Measurements from ENCODE around the gene TRERF1. TPM values are rescaled to one million over a fixed set of nuclear protein-coding genes. Genes with fewer than 3 reads are reported as not detected.

TRERF1 gene
- total RNA-seq, 1 experiment from 2014 or later = 22.3 TPM

GRCh38 chr6:42355416-42355815 is 96.3 kb downstream of the TRERF1 start (continued):
- TF ChIP-seq PREB (CRISPR knock-in tag; IDR thresholded peaks at IDR 0.05; ENCODE audit: borderline replicate concordance) (no peak), ZNF121 (CRISPR knock-in tag; IDR thresholded peaks at IDR 0.05) (no peak), ZNF219 (CRISPR knock-in tag; IDR thresholded peaks at IDR 0.05; ENCODE audit: borderline replicate concordance) (no peak), ESRRA (CRISPR knock-in tag; IDR thresholded peaks at IDR 0.05; ENCODE audit: borderline replicate concordance) (no peak), FOXK1 (CRISPR knock-in tag; IDR thresholded peaks at IDR 0.05) (no peak), ATF1 (CRISPR knock-in tag; IDR thresholded peaks at IDR 0.05) (no peak), CDX4 (CRISPR knock-in tag; IDR thresholded peaks at IDR 0.05; ENCODE audit: borderline replicate concordance) (no peak), ZNF671 (CRISPR knock-in tag; IDR thresholded peaks at IDR 0.05) (no peak), MXD4 (CRISPR knock-in tag; IDR thresholded peaks at IDR 0.05; ENCODE audit: borderline replicate concordance) (no peak)

- DNase-seq (ENCODE audit: low spot score) = no peak
- H3K4me1 Mint-ChIP-seq = peaks cover 16% of the 10 kb centered on the region
- no peak for ATAC-seq
- ChIA-PET CTCF (no interaction called here), POLR2A (no interaction called here)
- H3K27ac Mint-ChIP-seq = no peak overlapping the region
- H3K27me3 Mint-ChIP-seq (ENCODE audit: low read depth) = no peaks in the 10 kb centered on the region
- H3K9me3 Mint-ChIP-seq = no peaks in the 10 kb centered on the region
- peaks cover 4% of the 10 kb centered on the region for H3K36me3 Mint-ChIP-seq
- no peak for TF ChIP-seq FOXJ3 (CRISPR knock-in tag; IDR thresholded peaks at IDR 0.05; ENCODE audit: borderline replicate concordance)
- TF ChIP-seq CDX4 (CRISPR knock-in tag; IDR thresholded peaks at IDR 0.05; ENCODE audit: borderline replicate concordance) = no peak
- no peak for TF ChIP-seq ZNF219 (CRISPR knock-in tag; IDR thresholded peaks at IDR 0.05; ENCODE audit: borderline replicate concordance)
- no peak overlapping the region for H3K4me3 Mint-ChIP-seq
Observed at GRCh38 chr6:42354702-42355101, 97.0 kb downstream of the TRERF1 start.

GRCh38 chr6:42352856-42353564 is 98.7 kb downstream of the TRERF1 start:
- TF ChIP-seq TEAD4 (CRISPR knock-in tag; IDR thresholded peaks at IDR 0.05) (no peak), SOX15 (CRISPR knock-in tag; IDR thresholded peaks at IDR 0.05) (no peak)
- no peak overlapping the region; the same call in 1 of the 2 replicates for H3K27ac Mint-ChIP-seq
- no peak for ATAC-seq
- peaks cover 4% of the 10 kb centered on the region for H3K36me3 Mint-ChIP-seq
- peaks cover 8% of the 10 kb centered on the region for H3K4me1 Mint-ChIP-seq
- no peaks in the 10 kb centered on the region for H3K9me3 Mint-ChIP-seq
- ChIA-PET POLR2A (no interaction called here), CTCF (interaction anchor here (1.2 kb wide), 1 partner anchor 195 kb away, joined by 4 read pairs; no protein-coding TSS in a partner anchor)
- H3K27me3 Mint-ChIP-seq (ENCODE audit: low read depth) = no peaks in the 10 kb centered on the region
- DNase-seq (ENCODE audit: low spot score) = no peak
- H3K4me3 Mint-ChIP-seq = no peak overlapping the region

GRCh38 chr6:42350911-42351310 is 100.8 kb downstream of the TRERF1 start:
- H3K9me3 Mint-ChIP-seq = no peaks in the 10 kb centered on the region
- POLR2A ChIA-PET = no interaction called here
- no peaks in the 10 kb centered on the region for H3K27me3 Mint-ChIP-seq (ENCODE audit: low read depth)
- CTCF ChIA-PET = interaction anchor here (1.1 kb wide), 1 partner anchor 197 kb away, joined by 4 read pairs; no protein-coding TSS in a partner anchor
- no peak overlapping the region for H3K4me3 Mint-ChIP-seq
- DNase-seq (ENCODE audit: low spot score) (no peak), ATAC-seq (no peak)
- peaks cover under 1% of the 10 kb centered on the region; the same call in 1 of the 2 replicates for H3K36me3 Mint-ChIP-seq
- H3K27ac Mint-ChIP-seq = no peak overlapping the region
- H3K4me1 Mint-ChIP-seq = peaks cover 3% of the 10 kb centered on the region; the same call in 1 of the 2 replicates
- TF ChIP-seq ZNF263 (CRISPR knock-in tag; IDR thresholded peaks at IDR 0.05; ENCODE audit: low read depth) = no peak
- no peak for TF ChIP-seq ZNF425 (CRISPR knock-in tag; conservative IDR thresholded peaks at IDR 0.05)
- TF ChIP-seq FOXK1 (CRISPR knock-in tag; IDR thresholded peaks at IDR 0.05) = no peak
- TF ChIP-seq CTCF (IDR thresholded peaks at IDR 0.05) = no peak
- no peak for TF ChIP-seq ATF3 (CRISPR knock-in tag; conservative IDR thresholded peaks at IDR 0.05)
- TF ChIP-seq GTF2I (CRISPR knock-in tag; conservative IDR thresholded peaks at IDR 0.05) = no peak
- no peak for TF ChIP-seq ATF1 (CRISPR knock-in tag; IDR thresholded peaks at IDR 0.05)
- TF ChIP-seq OVOL2 (CRISPR knock-in tag; IDR thresholded peaks at IDR 0.05; ENCODE audit: borderline replicate concordance) = no peak
- TF ChIP-seq ZNF281 (CRISPR knock-in tag; IDR thresholded peaks at IDR 0.05) = no peak
- TF ChIP-seq SP1 (CRISPR knock-in tag; conservative IDR thresholded peaks at IDR 0.05) = no peak

Data from WTC11 (cell line).